HK-2 (cell line): ENCODE measurements around the gene STRN.
A peak's percentile ranks its signal among the peaks of the same experiment; 100 is the strongest.
"Not testable (repeated sequence)": the region's sequence is repeated elsewhere in the genome, so short reads cannot be mapped to it uniquely, and the experiment has no call there.

Experiments used
- DNase-seq: peaks from one replicate; pipeline ENCODE4 v3.0.0-alpha.2; 2018; ENCODE audit not compliant: unreplicated experiment

The STRN gene

DNA sequence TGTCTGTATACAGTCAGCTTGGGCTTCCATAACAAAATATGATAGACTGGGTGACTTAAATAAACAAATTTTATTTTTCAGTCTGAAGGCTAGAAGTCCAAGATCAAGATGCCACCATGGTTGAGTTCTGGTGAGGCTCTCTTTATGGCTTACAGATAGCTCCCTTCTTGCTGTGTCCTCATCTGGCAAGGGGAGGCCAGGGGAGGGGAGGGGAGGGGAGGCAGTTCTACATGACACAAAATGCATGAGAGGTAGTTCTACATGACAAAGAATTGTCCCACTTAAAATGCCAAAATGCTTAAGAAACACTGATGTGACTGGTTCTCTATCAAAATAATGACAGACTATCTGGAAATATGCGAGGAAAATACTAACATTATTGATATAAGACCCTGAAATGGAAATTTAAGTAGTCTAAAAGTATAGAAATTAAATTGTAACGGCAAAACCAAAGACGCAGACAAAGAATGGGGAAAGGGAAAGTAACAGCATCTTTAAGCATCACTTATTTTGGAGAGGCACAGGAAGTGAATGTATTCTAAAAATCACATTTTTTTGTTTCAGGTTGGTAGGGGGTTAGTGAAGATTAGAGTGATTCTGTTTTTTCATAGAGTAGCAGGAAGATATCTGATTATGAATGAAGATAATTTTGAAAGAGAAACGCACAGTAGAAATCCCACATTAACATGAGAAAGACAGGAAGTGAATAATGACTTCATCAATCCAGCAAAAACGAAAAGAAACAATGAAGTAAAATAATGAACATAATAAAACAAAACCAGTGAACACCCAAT is 131.4 kb downstream of the STRN start:
- no peak for DNase-seq

DNA sequence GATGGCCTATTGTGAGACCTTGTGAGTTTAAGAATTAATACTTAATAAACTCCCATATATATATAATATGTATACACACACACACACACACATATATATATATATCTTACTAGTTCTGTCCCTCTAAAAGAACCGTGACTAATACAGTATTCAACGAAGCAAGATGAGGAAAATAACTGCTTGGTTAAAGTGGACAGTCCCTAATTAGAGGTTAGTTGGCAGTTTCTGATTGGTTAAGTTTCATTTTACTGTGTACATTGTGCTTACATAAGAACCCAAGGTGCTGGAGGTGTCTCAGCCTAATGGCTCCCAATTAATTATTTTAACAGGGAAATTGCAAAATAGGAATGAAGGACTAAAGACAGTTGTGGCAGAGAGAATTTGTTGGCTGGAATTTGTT is 132.1 kb downstream of the STRN start:
- no peak for DNase-seq

DNA sequence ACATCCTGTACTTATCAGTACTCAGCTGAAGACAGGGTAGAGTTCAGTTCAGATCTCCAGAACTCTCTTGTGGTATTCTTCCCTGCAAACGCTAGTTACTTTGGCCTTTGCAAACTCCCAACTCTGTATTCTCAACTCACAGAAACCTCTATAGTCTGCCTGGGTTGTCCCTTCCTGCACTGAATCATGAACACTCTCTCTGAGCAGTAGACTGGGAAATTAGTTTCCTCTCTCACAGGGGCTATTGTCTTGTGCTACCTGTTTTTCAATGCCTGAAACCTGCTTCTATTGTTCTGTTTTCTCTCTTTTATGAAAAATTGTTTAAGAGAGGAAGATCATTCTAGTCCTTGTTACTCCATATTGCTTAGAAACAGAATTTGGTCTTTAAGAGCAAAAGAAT is 135.2 kb downstream of the STRN start:
- no peak for DNase-seq

DNA sequence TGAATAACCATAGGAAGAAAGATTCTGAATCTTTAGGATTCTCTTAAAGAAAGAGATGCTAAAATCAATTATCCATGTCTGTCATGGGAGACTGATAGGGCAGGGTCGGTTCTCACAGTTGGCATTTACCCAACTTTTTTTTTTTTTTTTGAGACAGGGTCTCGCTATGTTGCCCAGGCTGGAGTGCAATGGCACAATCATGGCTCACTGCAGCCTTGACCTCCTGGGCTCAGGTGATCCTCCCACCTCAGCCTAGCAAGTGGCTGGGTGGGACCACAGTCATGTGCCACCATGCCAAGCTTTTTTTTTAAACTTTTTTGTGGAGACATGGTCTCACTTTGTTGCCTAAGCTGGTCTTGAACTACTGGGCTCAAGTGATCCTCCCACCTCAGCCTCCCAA is 141.7 kb downstream of the STRN start:
- DNase-seq = not testable (repeated sequence)

DNA sequence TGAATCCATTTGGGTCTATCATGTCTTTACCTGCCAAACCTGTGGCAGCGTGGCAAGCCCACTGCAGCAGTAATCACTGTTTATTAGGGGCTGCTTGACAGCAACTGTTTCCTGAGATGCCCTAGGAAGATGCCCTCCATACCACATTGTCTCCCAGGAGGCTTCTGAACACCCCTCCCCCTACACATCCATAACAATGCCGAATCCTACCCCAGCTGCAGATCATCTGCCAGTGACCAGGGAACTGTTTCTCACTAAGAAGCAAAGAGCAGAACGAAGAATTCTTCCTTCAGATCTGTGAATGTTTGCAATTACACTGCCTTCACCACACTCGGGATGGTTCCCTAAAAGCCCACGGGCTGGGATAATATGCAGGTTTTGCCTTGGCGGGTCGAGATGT is 142.1 kb downstream of the STRN start:
- no peak for DNase-seq

DNA sequence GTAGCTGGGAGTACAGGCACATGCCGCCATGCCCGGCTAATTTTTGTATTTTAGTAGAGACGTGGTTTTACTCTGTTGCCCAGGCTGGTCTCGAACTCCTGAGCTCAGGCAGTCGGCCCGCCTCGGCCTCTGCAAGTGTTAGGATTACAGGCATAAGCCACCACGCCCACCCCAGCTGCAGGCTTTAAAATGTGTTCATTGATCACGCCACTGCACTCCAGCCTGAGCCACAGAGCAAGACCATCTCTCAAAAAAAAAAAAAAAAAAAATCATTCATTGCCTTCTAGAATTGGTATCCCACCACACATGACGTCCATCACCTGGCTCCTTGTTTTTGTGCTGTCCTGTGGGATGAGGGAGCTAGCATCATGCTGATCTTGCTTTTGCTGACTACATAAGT is 142.5 kb downstream of the STRN start:
- DNase-seq = no peak

DNA sequence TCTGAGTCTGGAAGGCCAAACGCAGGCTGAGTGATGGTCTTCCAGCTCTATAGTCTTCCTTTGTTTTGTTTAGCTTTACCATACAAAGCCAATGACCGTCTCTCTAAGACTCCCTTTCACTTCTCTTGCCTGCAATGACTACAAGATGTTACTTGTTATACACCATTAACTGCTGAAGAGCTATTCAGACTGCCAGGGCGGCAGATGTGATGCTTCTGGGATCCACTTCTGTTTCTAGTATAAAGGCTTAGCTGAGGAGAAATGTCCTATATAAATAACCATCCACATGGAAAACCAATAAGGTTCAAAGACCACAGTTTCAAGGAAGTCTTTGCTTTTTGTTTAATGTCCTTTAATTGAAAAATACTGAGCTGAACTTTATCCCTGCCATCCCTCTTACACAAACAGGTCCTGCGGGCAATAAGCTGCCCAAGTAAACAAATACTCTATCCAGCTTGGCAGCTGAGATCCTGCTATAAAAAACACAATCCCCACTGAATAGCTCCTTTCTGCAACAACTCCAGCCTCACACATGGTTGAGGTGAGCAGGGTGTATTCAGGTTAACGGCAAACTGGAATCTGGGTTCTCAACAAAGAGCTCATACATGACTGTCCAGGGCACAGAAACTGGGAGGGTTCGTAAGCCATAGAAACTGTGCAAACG is 145.3 kb downstream of the STRN start:
- DNase-seq = no peak

DNA sequence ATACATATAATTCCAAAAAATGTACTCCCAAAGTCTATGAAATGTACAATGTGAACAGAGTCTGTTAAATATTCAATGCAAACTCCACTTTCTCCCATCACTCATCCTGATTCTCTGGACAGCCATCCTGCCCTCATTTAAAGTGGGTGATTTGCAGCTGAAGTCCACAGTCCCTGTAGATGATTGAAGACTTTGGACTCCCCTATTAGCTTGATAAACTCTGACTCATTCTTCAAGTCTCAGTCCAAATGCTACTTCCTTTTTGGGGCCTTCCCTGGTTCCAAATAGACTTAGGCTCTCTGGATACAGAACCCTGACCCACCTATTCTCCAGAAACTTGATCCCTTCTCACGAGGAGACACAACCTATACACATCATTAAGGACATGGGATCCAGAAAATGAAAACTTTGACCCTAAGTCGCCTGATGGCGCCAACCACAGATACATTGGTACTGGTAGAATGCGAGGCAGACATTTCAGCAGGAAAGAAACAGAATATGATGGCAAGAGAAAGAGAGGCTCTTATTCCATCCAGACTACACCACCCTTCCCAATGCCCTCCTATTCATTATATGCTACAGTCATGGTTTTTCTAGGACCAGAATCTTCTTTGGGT is 147.1 kb downstream of the STRN start:
- DNase-seq = no peak

DNA sequence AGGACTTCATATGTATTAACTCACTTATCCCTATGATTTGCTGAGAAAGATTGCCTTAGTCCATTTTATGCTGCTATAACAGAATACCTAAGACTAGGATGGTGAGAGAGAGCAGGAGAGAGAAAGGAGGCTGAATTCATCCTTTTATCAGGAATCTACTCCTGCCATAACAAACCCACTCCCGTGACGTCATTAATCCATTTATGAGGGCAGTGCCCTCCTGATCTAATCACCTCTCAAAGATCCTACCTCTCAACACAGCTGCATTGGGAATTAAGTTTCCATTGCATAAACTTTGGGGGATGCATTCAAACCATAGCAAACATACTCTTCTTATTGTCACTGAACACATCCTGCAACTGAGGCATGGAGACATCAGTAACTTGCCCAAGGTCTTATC is 147.8 kb downstream of the STRN start:
- DNase-seq = no peak

DNA sequence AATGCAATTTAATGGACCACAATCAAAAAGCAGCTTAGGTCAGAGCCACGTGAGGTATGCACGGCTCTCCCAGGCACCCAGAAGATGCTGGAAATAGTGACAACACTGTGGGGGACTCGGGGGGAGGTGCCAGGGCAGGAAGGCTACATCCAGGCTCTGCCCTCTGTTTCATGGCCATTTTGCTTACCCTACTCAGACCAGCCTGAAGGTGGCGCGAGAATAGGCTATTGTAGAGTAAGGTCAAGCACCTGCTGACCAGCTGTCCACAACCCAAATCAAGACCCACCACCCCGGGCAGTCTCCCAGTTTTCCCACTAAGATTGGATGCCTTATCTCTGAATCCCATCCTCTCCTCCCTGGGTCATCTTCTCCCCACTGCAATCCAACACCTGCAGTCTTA is 154.1 kb downstream of the STRN start:
- DNase-seq = peak; percentile 5

DNA sequence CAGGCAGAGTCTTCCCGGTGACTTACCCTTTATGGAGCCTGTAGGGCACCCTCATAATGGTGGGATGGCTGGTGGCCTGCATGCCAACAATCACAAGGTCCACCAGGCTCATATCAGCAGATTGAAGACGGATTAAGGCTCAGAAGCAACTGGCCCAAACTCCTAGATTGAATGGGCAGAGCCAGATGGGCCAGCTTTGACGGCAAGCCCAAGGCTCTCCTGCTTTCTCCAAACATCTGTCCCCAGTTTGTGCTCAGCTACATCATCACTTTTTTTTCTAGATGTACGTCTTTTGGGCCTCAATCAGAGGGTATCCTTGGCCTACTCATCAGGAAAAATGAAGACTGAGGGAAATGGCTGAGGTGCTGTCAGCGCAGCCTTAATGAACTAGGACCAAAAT is 155.3 kb downstream of the STRN start:
- no peak for DNase-seq

DNA sequence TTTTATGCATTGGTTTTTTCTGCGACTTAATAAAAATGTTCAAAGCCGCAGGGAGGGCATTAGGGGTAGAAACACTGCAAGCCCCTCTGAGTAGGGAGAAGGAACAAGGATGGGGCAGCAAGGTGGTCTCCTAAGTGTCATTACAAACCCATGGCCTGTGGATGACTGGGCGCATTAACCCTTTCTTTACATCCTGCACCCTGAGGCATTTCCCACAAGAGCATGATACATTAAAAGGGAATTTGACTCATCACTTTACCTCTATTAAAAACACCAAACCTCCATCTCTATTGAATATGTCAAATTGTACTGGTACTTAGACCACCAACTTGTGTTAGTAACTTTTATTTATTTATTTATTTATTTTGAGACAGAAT is 157.3 kb downstream of the STRN start:
- DNase-seq = no peak

DNA sequence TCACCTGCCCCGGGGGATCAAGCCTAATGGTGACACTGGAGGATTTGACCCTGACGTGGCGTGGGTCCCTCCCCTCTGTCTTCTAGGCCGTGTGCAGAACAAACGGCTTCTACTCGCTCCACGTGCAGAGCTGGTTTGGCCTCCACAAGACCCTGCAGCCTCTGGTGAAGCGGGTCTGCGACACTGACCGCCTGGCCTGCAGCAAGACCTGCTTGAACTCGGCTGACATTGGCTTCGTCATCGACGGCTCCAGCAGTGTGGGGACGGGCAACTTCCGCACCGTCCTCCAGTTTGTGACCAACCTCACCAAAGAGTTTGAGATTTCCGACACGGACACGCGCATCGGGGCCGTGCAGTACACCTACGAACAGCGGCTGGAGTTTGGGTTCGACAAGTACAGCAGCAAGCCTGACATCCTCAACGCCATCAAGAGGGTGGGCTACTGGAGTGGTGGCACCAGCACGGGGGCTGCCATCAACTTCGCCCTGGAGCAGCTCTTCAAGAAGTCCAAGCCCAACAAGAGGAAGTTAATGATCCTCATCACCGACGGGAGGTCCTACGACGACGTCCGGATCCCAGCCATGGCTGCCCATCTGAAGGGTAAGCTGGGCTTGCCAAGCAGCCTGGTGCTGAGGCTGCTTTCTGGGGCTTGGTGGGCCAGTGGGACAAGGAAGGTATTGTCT is 157.8 kb downstream of the STRN start:
- DNase-seq = no peak

DNA sequence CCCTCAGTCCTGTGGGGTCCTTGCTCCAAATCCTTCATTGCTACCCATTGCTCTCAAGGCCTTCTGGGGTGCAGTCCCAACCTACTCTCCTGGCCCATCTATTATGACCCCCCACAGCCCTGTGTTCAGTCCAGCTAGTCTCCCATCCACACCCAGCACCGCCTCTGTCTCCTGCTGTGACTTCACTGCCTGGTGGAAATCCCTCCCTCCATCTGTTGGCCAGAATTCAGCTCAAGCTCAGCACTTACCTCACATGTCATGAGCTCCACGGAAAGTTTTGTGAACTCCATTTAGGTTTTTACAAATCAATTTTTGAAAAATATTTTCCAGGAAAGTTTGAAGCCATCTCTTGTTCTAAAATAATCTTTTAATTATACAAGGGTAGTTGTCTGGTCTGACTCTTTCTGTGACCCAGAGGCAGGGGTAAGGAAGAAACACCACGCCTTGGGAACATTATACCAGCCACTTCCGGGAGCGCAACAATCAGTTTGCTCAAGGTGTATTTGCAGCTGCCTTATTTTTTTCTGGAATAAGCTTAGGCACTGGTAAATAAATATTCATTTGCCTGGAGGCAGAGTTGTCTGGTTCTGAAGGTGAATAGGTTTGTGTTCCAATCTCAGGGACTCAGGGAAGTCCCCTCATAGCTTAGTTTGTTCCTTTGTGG is 159.0 kb downstream of the STRN start:
- no peak for DNase-seq

DNA sequence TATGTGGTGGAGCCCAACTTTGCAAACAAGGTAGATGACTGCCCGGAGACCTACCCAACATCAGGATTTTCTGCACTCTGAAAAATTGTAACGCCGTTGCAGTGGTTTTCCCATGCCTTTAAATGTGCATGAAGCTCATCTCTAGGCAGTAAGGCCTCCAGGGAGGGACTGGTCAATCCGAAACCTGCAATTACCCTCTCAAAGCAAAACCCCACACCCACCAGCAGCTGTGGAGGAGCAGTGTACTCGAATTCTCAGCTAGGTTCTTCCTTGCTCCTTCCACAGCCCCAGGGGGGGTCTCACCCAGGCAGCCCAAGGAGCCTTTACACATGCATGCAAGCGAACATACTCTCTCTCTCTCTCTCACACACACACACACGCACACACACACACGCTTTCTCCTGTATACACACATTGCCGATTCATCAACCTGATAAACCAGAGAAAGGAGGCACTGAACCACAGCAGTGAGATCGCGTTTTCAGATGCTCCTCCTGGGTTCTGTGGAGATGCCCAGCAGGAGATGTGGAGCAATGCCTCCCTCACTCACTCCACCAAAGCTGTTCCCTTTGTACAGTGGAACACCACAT is 160.6 kb downstream of the STRN start:
- DNase-seq = no peak

DNA sequence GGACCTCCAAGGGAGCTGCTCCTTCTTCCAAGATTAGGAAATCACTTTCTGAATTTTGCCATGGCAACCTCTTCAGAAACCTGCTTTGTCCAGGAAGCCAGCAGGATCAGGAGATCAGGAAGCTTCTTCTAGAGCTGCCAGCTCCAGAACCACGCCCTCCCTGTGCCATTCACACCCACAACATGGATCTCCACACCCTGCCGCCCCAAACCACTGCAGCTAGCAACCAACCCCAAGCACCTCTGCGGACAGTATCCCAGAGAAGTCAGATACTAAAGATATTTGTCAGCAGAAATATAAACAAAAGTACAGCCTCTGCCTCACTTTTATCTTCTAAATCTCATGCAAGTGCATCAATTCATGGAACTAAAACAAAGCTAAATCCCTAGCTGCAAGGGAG is 163.4 kb downstream of the STRN start:
- DNase-seq = no peak

DNA sequence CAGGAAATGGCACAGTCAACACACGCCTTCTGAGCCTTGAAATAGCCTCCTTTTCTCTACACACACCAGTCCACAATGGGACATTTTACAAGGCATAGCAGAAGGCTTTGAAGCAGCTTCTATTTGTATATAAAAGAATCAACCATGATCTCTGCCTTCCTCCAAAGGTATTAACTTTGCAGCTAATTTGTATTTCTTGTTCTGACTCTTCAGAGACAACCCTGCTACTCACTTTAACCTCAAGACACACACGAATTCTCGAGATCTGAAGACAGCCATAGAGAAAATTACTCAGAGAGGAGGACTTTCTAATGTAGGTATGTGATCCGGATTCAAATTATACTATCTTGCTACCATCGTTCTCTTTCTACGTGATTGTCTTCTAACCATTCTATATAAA is 165.2 kb downstream of the STRN start:
- DNase-seq = no peak

DNA sequence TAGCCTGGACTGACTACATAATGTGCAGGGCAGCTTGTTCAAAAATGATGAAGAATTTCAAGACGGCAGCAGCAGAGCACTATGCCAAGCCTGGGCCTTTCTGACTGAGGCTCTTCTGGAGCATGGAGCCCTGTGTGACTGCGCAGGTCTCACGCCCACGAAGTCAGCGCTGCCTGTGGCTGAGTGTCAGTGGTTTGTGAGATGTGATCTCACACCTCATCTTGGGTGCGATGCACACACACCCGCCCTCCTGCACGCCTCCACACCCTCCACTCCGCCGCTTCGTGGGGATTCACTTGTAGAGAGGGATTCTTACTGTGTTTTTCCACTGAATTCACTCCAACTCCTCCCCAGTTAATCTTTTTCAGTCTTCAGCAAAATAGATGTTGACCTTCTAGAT is 166.0 kb downstream of the STRN start:
- no peak for DNase-seq

DNA sequence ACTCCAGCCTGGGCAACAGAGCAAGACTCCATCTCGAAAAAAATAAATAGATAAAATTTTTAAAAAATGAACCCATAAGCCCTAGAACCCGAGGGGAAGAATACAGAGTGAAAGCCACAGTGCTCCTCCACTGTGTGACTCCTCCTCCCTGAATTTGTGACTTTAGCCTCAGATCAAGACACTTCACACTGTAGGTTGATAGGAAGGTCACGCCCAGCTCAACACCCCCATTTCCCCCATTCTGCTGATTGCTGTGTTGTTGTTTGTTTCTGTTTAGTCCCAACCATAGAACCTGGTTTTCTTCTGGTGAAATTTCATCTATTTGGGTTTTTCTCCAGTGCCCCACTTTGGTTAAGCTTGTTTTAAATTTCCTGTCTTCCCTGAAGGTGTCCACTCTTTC is 167.6 kb downstream of the STRN start:
- DNase-seq = no peak

DNA sequence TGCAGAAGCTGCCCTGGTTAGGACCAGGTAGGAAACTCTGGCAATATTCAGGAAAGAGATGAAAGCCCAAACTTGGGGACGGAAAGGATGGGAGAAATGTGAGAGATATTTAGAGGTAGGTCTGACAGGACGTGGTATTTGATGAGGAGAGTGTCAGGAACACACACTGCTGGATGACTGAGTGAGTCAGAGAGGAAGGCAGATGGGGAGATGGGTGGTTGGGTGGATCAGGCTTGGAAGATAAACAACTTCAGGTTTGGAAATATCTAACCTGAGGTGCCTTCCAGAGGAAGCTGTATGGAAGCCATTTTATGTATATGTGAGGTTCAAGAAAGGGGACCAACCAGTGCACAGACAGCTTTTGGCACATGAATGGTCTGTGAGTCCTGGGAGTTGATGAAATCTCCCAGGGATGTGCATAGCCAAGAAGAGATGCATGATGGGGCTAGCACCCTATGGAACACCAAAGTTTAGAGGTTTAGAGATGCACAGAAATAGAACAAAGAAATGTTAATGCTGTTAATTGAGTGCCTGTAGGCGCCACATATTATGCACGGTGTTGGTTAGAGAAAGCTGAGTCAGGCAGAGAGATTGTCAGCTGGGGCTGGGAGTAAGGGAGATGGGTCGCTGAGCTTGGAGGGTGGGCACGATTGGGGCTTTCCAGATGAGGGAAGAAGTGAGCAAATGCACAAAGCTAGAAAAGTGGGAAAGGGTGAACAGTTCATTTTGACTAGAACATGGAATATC is 168.8 kb downstream of the STRN start:
- no peak for DNase-seq
